WTC11 (cell line): ENCODE measurements around the gene HMCES. TPM values are rescaled to one million over a fixed set of nuclear protein-coding genes. Genes with fewer than 3 reads are reported as not detected.

Experiments
- ATAC-seq: fragments of 200-7000 bp; cut with Tn5 transposase; 2 replicates; pipeline ENCODE4 v1.10.0; 2021; ENCODE audit warnings: mild to moderate bottlenecking, moderate library complexity
- CTCF ChIA-PET: fragments of 300-600 bp; sonication (Branson Sonifier 250); formaldehyde crosslinking; loops from one replicate; lab custom pipeline; 2021; ENCODE audit warnings: antibody characterized with exemption; lab: Charles Lee
- POLR2A ChIA-PET: fragments of 350-600 bp; sonication (Branson Sonifier 250); formaldehyde crosslinking; loops from one replicate; lab custom pipeline; 2021; ENCODE audit warnings: antibody characterized with exemption; lab: Charles Lee
- DNase-seq: peaks from one replicate; pipeline ENCODE4 v3.0.0; 2021; ENCODE audit warnings: low spot score
- H3K27ac Mint-ChIP-seq: 2 replicates; pipeline ENCODE4 v1.8.0; 2021; ENCODE audit warnings: mixed read lengths
- H3K27me3 Mint-ChIP-seq: 2 replicates; pipeline ENCODE4 v1.8.0; 2021; ENCODE audit warnings: low read depth, mild to moderate bottlenecking, moderate library complexity, mixed read lengths
- H3K36me3 Mint-ChIP-seq: 2 replicates; pipeline ENCODE4 v1.8.0; 2021; ENCODE audit warnings: mixed read lengths
- H3K4me1 Mint-ChIP-seq: 2 replicates; pipeline ENCODE4 v1.8.0; 2022; ENCODE audit warnings: mixed read lengths
- H3K4me3 Mint-ChIP-seq: 2 replicates; pipeline ENCODE4 v1.8.0; 2021; ENCODE audit warnings: mild to moderate bottlenecking, moderate library complexity, mixed read lengths
- H3K9me3 Mint-ChIP-seq: 2 replicates; pipeline ENCODE4 v1.8.0; 2021; ENCODE audit warnings: mixed read lengths
- CREB1 ChIP-seq: sonication (generic); formaldehyde crosslinking; IDR thresholded peaks from 2 replicates; pipeline ENCODE4 v1.8.0; 2023; ENCODE audit warnings: mild to moderate bottlenecking, missing genetic modification reagents
- ESRRA ChIP-seq: sonication (generic); formaldehyde crosslinking; IDR thresholded peaks from 2 replicates; pipeline ENCODE4 v1.8.1; 2022; ENCODE audit warnings: mild to moderate bottlenecking, missing genetic modification reagents, borderline replicate concordance
- FOXP4 ChIP-seq: sonication (generic); formaldehyde crosslinking; IDR thresholded peaks from 2 replicates; pipeline ENCODE4 v1.8.0; 2022; ENCODE audit warnings: mild to moderate bottlenecking, missing genetic modification reagents
- HMGA2 ChIP-seq: fragments of 250-450 bp; sonication (Bioruptor Pico); IDR thresholded peaks from 2 replicates; pipeline ENCODE4 v1.4.0; 2021; ENCODE audit warnings: mild to moderate bottlenecking, moderate library complexity
- IRF2 ChIP-seq: sonication (generic); formaldehyde crosslinking; IDR thresholded peaks from 2 replicates; pipeline ENCODE4 v1.8.0; 2022; ENCODE audit warnings: low read depth, missing genetic modification reagents, borderline replicate concordance
- JAZF1 ChIP-seq: fragments of 250-450 bp; sonication (Bioruptor Pico); IDR thresholded peaks from 2 replicates; pipeline ENCODE4 v1.9.0; 2021; ENCODE audit warnings: moderate library complexity, mild to moderate bottlenecking, inconsistent platforms
- JUN ChIP-seq: sonication (generic); formaldehyde crosslinking; IDR thresholded peaks from 2 replicates; pipeline ENCODE4 v1.8.0; 2023; ENCODE audit warnings: mild to moderate bottlenecking, missing genetic modification reagents
- NR2C2 ChIP-seq: sonication (generic); formaldehyde crosslinking; IDR thresholded peaks from 2 replicates; pipeline ENCODE4 v1.8.0; 2022; ENCODE audit warnings: mild to moderate bottlenecking, missing genetic modification reagents
- PRRX2 ChIP-seq: fragments of 250-450 bp; sonication (Bioruptor Pico); IDR thresholded peaks from 2 replicates; pipeline ENCODE4 v1.8.0; 2021; ENCODE audit warnings: mild to moderate bottlenecking
- SOX15 ChIP-seq: fragments of 250-450 bp; sonication (Bioruptor Pico); IDR thresholded peaks from 2 replicates; pipeline ENCODE4 v1.9.0; 2021; ENCODE audit warnings: mild to moderate bottlenecking
- TEAD1 ChIP-seq: sonication (generic); formaldehyde crosslinking; IDR thresholded peaks from 2 replicates; pipeline ENCODE4 v1.8.0; 2022; ENCODE audit warnings: mild to moderate bottlenecking, missing genetic modification reagents
- ZNF121 ChIP-seq: sonication (generic); formaldehyde crosslinking; IDR thresholded peaks from 2 replicates; pipeline ENCODE4 v1.8.0; 2023; ENCODE audit warnings: missing genetic modification reagents
- ZNF423 ChIP-seq: fragments of 250-450 bp; sonication (Bioruptor Pico); IDR thresholded peaks from 2 replicates; pipeline ENCODE4 v2.1.2; 2022; ENCODE audit warnings: mild to moderate bottlenecking, moderate library complexity
- total RNA-seq: library from RNA; stranded (reverse); gene quantifications from 3 replicates; pipeline ENCODE4 v1.2.3, GENCODE V29; 2021
- TF ChIP-seq, protein P1 (sequence below): sonication (generic); formaldehyde crosslinking; IDR thresholded peaks from 2 replicates; pipeline ENCODE4 v1.8.1; 2023; ENCODE audit warnings: mild to moderate bottlenecking, missing genetic modification reagents, moderate library complexity
- TF ChIP-seq, protein P2 (sequence below): sonication (generic); formaldehyde crosslinking; conservative IDR thresholded peaks from 2 replicates; pipeline ENCODE4 v1.8.1; 2023; ENCODE audit warnings: mild to moderate bottlenecking, low read depth, missing genetic modification reagents, moderate library complexity
- TF ChIP-seq, protein P3 (sequence below): fragments of 250-450 bp; sonication (Bioruptor Pico); IDR thresholded peaks from 2 replicates; pipeline ENCODE4 v1.9.0; 2021; ENCODE audit warnings: mild to moderate bottlenecking
- TF ChIP-seq, protein P4 (sequence below): sonication (generic); formaldehyde crosslinking; IDR thresholded peaks from 2 replicates; pipeline ENCODE4 v1.8.0; 2023; ENCODE audit warnings: mild to moderate bottlenecking, missing genetic modification reagents
- TF ChIP-seq, protein P5 (sequence below): sonication (generic); formaldehyde crosslinking; IDR thresholded peaks from 2 replicates; pipeline ENCODE4 v1.8.0; 2023; ENCODE audit warnings: missing genetic modification reagents

Gene HMCES
- total RNA-seq, 1 experiment from 2014 or later = 47.7 TPM

DNA sequence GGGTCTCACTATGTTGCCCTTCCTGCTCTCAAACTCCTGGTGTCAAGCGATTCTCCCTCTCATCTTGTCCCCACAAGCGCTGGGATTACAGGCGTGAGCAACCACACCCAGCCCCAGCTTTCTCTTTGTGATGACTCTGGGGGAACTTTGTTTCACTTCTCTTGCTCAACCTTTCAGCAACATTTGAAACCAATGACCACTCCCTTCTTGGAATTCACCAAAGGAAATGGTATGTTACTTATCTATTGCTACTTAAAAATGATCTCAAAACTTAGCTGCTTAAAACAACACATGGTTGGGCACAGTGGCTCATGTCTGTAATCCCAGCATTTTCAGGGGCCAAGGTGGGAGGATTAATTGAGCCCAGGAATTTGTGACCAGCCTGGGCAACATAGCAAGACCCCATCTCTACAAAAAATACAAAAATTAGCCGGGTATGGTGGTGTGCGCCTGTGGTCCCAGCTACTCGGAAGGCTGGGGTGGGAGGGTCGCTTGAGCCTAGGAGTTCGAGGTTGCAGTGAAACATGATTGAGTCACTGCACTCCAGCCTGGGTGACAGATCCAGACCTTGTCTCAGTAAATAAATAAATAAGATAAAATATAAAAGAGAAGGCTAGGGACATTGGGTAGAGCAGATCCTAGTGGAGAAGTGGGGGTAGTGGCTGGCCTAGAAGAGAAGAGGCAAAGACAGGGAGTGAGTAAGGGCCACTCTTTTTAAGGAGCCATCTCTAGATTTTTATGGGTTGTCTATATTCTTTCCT lies 39.5 kb upstream of the HMCES start:
- ATAC-seq = peak; percentile 25; the same call in 1 of the 2 replicates
- ChIA-PET CTCF (no interaction called here), POLR2A (interaction anchor here (0.8 kb wide), 1 partner anchor 14 kb away, joined by 3 read pairs; no protein-coding TSS in a partner anchor)

DNA sequence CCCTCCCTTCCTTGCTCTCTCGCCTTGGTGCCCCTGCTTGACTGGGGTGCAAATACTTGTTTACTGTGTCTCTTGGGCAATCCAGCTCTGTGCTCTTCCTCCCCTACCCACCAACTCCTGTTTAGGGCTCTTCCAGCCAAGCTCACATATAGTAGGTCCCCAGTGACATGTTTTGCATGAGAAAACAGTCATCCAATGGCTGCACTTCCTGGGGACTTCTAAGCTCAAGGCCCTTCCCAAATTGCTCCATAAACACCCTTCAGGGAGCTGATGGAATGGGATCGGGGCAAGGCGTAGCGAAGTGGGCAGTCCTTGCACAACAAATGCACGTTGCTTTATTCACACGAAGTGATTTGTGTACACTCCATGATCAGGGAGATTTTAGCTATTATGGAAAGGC lies 38.7 kb upstream of the HMCES start:
- H3K27me3 Mint-ChIP-seq = no peaks in the 10 kb centered on the region
- TF ChIP-seq IRF2 = no peak
- TF ChIP-seq, protein P1, sequence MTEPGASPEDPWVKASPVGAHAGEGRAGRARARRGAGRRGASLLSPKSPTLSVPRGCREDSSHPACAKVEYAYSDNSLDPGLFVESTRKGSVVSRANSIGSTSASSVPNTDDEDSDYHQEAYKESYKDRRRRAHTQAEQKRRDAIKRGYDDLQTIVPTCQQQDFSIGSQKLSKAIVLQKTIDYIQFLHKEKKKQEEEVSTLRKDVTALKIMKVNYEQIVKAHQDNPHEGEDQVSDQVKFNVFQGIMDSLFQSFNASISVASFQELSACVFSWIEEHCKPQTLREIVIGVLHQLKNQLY (CRISPR knock-in tag) = no peak
- TF ChIP-seq FOXP4 = no peak
- no peak for TF ChIP-seq JUN
- ChIA-PET CTCF (interaction anchor here (1.0 to 1.7 kb wide), 5 partner anchors 12 to 270 kb away, joined by 3 to 6 read pairs (median 3); no protein-coding TSS in a partner anchor), POLR2A (interaction anchor here (0.6 to 1.0 kb wide), 3 partner anchors 15 to 202 kb away, joined by 3 to 5 read pairs (median 3); partner anchors contain the start of gene CNBP)
- no peak for DNase-seq
- H3K4me3 Mint-ChIP-seq = no peak overlapping the region
- H3K27ac Mint-ChIP-seq = peak overlapping the region; percentile 41
- 0 out of 2 replicates have a peak, but pooled peaks cover 4% of the 10 kb centered on the region for H3K9me3 Mint-ChIP-seq
- peak; percentile 94 for ATAC-seq
- peaks cover 6% of the 10 kb centered on the region for H3K4me1 Mint-ChIP-seq
- no peaks in the 10 kb centered on the region for H3K36me3 Mint-ChIP-seq

More for the DNA sequence above, 39.5 kb upstream of the HMCES start:
- Mint-ChIP-seq H3K36me3 (no peaks in the 10 kb centered on the region), H3K27me3 (no peaks in the 10 kb centered on the region), H3K27ac (no peak overlapping the region), H3K4me1 (peaks cover 6% of the 10 kb centered on the region), H3K9me3 (0 out of 2 replicates have a peak, but pooled peaks cover 4% of the 10 kb centered on the region), H3K4me3 (no peak overlapping the region)
- no peak for DNase-seq
- TF ChIP-seq SOX15 (CRISPR knock-in tag) = no peak
- TF ChIP-seq ZNF121 = peak; percentile 2; the same call in 1 of the 2 replicates

DNA sequence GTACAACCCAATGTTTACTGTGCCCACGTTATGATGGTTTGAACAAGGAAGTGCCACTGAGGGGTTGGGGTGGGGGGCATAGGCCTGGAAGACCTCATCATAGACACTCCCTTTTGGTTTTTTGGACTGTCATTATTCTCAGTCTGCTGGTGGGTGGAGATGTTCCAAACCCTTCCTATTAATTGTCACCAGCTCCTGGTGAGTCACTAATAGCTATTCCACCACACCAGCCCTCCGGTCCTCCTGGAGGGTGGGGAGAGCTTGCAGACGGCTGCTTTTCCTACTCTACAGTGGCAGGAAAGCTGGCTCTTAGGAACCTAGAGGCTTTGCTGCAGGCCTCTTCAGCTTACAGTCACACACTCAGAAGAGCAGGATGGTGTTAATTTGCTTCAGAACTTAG lies 38.2 kb upstream of the HMCES start:
- Mint-ChIP-seq H3K9me3 (0 out of 2 replicates have a peak, but pooled peaks cover 3% of the 10 kb centered on the region), H3K4me1 (peaks cover 7% of the 10 kb centered on the region), H3K4me3 (no peak overlapping the region), H3K27me3 (no peaks in the 10 kb centered on the region), H3K36me3 (no peaks in the 10 kb centered on the region), H3K27ac (no peak overlapping the region)
- DNase-seq (no peak), ATAC-seq (peak; percentile 19; the same call in 1 of the 2 replicates)
- TF ChIP-seq, protein P2, sequence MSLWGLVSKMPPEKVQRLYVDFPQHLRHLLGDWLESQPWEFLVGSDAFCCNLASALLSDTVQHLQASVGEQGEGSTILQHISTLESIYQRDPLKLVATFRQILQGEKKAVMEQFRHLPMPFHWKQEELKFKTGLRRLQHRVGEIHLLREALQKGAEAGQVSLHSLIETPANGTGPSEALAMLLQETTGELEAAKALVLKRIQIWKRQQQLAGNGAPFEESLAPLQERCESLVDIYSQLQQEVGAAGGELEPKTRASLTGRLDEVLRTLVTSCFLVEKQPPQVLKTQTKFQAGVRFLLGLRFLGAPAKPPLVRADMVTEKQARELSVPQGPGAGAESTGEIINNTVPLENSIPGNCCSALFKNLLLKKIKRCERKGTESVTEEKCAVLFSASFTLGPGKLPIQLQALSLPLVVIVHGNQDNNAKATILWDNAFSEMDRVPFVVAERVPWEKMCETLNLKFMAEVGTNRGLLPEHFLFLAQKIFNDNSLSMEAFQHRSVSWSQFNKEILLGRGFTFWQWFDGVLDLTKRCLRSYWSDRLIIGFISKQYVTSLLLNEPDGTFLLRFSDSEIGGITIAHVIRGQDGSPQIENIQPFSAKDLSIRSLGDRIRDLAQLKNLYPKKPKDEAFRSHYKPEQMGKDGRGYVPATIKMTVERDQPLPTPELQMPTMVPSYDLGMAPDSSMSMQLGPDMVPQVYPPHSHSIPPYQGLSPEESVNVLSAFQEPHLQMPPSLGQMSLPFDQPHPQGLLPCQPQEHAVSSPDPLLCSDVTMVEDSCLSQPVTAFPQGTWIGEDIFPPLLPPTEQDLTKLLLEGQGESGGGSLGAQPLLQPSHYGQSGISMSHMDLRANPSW (CRISPR knock-in tag) = no peak
- TF ChIP-seq JAZF1 (CRISPR knock-in tag) (no peak), CREB1 (no peak), NR2C2 (CRISPR knock-in tag) (no peak), TEAD1 (CRISPR knock-in tag) (no peak), ZNF423 (CRISPR knock-in tag) (no peak), HMGA2 (CRISPR knock-in tag) (no peak), PRRX2 (CRISPR knock-in tag) (no peak), ESRRA (CRISPR knock-in tag) (no peak)
- TF ChIP-seq, protein P3, sequence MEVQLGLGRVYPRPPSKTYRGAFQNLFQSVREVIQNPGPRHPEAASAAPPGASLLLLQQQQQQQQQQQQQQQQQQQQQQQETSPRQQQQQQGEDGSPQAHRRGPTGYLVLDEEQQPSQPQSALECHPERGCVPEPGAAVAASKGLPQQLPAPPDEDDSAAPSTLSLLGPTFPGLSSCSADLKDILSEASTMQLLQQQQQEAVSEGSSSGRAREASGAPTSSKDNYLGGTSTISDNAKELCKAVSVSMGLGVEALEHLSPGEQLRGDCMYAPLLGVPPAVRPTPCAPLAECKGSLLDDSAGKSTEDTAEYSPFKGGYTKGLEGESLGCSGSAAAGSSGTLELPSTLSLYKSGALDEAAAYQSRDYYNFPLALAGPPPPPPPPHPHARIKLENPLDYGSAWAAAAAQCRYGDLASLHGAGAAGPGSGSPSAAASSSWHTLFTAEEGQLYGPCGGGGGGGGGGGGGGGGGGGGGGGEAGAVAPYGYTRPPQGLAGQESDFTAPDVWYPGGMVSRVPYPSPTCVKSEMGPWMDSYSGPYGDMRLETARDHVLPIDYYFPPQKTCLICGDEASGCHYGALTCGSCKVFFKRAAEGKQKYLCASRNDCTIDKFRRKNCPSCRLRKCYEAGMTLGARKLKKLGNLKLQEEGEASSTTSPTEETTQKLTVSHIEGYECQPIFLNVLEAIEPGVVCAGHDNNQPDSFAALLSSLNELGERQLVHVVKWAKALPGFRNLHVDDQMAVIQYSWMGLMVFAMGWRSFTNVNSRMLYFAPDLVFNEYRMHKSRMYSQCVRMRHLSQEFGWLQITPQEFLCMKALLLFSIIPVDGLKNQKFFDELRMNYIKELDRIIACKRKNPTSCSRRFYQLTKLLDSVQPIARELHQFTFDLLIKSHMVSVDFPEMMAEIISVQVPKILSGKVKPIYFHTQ (CRISPR knock-in tag) = no peak
- TF ChIP-seq, protein P4, sequence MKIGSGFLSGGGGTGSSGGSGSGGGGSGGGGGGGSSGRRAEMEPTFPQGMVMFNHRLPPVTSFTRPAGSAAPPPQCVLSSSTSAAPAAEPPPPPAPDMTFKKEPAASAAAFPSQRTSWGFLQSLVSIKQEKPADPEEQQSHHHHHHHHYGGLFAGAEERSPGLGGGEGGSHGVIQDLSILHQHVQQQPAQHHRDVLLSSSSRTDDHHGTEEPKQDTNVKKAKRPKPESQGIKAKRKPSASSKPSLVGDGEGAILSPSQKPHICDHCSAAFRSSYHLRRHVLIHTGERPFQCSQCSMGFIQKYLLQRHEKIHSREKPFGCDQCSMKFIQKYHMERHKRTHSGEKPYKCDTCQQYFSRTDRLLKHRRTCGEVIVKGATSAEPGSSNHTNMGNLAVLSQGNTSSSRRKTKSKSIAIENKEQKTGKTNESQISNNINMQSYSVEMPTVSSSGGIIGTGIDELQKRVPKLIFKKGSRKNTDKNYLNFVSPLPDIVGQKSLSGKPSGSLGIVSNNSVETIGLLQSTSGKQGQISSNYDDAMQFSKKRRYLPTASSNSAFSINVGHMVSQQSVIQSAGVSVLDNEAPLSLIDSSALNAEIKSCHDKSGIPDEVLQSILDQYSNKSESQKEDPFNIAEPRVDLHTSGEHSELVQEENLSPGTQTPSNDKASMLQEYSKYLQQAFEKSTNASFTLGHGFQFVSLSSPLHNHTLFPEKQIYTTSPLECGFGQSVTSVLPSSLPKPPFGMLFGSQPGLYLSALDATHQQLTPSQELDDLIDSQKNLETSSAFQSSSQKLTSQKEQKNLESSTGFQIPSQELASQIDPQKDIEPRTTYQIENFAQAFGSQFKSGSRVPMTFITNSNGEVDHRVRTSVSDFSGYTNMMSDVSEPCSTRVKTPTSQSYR (CRISPR knock-in tag) = no peak
- TF ChIP-seq, protein P5, sequence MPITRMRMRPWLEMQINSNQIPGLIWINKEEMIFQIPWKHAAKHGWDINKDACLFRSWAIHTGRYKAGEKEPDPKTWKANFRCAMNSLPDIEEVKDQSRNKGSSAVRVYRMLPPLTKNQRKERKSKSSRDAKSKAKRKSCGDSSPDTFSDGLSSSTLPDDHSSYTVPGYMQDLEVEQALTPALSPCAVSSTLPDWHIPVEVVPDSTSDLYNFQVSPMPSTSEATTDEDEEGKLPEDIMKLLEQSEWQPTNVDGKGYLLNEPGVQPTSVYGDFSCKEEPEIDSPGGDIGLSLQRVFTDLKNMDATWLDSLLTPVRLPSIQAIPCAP = no peak
- POLR2A ChIA-PET = interaction anchor here (0.6 to 1.0 kb wide), 2 partner anchors 56 to 203 kb away, joined by 3 to 5 read pairs; partner anchors contain the start of gene CNBP
- CTCF ChIA-PET = interaction anchor here (1.0 to 1.7 kb wide), 5 partner anchors 12 to 270 kb away, joined by 3 to 6 read pairs (median 3); no protein-coding TSS in a partner anchor
